Activated naive CD4-positive, alpha-beta T cell treated with Interleukin-2 at 50 U/mL for 16 hours (primary cell): ENCODE results near the gene MBD6.
"Not testable (repeated sequence)": the region's sequence is repeated elsewhere in the genome, so short reads cannot be mapped to it uniquely, and the experiment has no call there.

Experiments
- DNase-seq: peaks from one replicate; pipeline ENCODE4 v3.0.0-alpha.2; 2020

MBD6 gene

DNA sequence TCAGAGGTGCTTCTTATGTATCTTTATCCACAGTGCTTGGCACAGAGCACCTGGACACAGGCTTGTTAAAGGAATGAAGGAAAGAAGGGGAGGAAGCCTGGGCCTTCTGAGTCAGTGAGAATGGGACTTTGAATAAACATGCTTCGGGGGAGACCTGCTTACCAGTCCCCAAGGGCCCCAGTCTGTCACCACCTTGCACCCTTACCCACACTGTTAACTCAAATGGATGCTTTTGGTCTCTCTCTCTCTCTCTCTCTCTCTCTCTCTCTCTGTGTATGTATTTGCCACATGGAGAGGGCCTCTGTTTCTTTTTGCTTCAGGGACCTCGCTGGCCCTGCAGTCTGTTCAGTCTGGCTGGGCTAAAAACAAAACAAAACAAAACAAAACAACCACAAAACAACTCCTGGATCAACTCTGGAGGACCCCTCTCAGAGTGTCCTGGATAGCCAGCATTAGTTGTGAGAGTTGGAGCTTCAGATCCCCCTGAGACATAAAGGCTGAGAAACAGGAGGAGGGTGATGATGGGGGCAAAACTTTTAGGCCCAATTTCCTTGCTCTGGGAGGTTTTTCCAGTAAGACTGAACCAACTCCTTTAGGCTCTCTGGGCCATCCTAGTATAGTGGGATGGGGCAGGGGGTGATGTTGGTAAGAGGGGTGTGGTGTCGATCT is 29.1 kb downstream of the MBD6 start:
- no peak for DNase-seq

DNA sequence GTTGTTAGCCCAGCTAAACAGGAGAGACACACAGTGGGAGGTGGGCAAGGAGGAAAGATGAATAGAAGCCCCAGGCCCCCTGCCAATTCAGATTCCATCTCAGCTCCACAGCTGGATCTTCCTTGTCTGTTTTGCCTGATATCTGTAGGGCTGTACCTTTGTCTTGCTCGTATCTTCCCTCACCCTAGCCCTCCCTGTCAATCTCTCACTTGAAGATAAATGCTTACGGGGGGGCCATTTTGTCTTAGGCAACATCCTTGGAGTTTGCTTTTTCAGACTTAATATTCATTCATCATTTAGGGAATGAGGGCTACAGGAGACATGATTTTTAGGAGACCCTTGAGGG is 29.7 kb downstream of the MBD6 start:
- DNase-seq, result no peak

- DNase-seq, result no peak
These were observed 30.2 kb downstream of the MBD6 start for GRCh38 chr12:57552835-57553313.

DNA sequence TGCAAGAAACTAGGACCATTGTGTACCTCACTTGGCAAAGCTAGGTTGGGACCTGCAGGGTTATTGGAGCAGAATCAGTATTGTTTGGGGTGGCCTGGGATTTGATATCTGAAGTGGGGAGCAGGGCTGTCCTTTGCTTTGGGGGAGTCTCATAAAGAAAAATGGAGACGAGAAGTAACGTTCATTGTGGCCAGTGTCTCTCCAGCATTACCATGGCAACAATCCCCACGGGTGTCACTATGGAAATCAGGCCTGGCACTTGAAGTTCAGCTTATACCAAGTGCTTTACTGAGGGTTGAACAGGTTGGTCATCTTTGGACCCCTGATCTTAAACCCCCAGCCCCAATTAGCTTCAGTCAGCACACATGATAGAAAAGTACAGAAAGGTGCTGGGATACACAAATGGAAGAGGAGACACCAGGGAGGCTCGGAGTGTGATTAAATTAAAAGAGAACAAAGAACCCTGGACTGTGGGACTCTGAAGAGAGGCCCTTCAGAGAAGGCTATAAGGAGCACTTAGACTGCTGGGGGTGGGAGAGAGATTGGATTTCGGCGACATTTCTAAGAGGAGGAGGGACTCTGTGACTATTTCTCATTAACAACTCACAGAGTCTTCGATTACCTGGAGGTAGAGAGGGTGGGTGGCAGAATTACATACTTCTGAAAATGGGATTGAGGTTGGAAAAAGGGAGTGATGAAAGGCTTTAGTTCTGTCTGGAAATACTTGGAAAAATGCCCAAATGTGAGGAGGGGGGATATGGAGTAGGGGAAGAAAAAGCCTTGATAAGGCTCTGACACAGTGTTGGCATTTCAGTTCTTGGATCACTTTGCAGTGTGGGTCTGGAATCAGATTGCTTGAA is 30.9 kb downstream of the MBD6 start:
- no peak for DNase-seq

DNA sequence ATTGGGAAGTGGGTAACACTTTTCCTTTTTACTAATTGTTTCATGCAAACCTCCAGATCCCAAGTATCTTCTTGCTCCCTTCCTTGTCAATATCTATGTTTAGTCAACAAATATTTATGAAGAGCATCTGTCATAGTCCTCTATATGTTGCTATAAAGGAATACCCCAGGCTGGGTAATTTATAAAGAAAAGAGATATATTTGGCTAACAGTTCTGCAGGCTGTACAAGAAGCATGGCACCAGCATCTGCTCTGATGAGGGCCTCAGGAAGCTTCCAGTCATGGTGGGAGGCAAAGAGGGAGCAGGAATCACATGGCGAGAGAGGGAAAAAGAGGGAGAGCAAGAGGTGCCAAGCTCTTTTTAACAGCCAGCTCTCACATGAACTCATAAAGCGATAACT is 31.8 kb downstream of the MBD6 start:
- no peak for DNase-seq

GRCh38 chr12:57554897-57555296 is 32.3 kb downstream of the MBD6 start:
- no peak for DNase-seq

DNA sequence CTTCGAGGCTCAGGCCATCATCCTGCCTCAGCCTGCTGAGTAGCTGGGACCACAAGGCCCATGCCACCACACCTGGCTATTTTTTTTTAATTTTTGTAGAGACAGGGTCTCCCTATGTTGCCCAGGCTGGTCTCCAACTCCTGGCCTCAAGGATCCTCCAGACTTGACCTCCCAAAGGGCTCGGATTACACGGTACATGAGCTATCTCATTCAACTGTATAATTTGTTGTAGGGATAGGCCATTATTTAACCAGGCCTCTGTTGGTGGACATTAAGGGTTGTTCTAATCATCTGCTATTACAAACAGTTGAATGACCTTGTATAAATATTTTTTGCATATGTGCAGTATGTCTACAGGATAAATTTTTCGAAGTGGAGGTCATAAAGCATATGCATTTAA is 36.2 kb downstream of the MBD6 start:
- no peak for DNase-seq

GRCh38 chr12:57560516-57560915 is 37.9 kb downstream of the MBD6 start:
- DNase-seq, result no peak

DNA sequence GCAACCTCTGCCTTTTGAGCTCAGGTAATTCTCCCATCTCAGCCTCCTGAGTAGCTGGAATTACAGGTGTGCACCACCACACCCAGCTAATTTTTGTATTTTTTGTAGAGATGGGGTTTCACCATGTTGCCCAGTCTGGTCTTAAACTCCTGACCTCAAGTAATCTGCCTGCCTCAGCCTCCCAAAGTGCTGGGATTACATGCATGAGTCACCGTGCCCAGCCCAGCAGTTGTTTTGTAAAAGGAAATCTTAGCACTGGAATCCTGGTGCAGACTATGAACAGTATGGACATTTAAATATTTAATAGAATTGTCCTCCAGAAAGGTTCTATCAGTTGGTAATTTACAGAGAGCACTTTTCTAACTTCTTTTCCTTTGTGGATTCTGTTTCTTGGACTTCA is 38.5 kb downstream of the MBD6 start:
- DNase-seq, result not testable (repeated sequence)

GRCh38 chr12:57563358-57563757 is 40.7 kb downstream of the MBD6 start:
- no peak for DNase-seq

DNA sequence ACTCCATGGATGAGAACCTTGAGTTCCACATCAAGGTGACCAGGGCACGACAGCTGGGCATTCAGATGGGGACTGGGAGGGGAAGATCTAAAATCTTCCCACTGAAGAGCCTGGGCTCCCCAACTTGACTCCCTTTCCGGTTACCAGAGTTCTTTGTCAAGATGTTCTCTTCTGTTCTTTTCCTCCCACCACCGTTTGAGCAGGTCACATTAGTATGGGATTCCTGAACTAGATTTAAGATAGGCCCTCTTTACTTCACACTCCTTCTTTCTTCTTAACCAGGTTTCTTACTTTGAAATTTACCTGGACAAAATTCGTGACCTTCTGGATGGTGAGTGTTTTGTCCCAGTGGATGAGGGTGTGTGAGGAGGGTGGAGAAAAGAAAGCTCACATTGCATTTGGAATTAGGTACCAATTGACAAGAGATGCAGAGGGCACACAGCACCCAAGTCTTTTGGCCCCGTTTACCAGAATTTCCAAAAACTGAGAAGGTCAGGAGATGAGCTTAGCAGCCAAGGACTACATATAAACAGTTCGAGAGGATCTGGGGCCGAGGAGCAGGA is 41.6 kb downstream of the MBD6 start:
- no peak for DNase-seq

DNA sequence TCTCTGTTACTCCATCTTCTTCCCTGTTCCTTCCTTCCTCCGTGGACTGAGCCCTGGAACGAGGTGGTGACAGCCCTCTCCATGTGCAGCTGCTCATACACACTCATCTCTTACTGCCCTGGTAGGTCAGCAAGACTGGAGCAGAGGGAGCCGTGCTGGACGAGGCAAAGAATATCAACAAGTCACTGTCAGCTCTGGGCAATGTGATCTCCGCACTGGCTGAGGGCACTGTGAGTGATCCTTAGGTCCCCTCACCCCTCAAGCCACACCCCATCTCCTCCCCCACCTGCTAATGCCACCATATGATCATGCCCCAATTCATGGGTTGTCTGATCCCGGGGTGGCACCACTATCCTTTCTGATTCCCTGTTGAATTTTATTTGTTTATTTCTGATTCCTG is 46.2 kb downstream of the MBD6 start:
- DNase-seq, result no peak

DNA sequence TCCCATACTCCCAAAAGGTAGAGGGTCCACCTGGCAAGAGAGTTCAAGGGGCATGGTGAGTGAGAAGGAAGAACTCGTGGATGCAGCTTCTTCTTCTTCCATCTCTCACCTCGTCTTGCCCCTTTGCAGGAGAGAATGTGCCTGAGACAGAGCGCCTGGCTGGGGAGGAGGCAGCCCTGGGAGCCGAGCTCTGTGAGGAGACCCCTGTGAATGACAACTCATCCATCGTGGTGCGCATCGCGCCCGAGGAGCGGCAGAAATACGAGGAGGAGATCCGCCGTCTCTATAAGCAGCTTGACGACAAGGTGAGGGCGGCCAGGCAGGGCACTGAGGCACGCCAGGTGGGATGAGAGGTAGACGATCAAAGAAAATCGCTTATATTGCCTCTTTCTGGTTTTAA is 47.2 kb downstream of the MBD6 start:
- DNase-seq, result no peak

- not testable (repeated sequence) for DNase-seq
These were observed 47.8 kb downstream of the MBD6 start for GRCh38 chr12:57570438-57570837.

GRCh38 chr12:57571926-57572762 is 49.5 kb downstream of the MBD6 start:
- DNase-seq, result no peak

GRCh38 chr12:57574795-57575194 is 52.2 kb downstream of the MBD6 start:
- DNase-seq, result no peak

- DNase-seq, result no peak
These were observed 53.4 kb downstream of the MBD6 start for GRCh38 chr12:57575771-57576612.

- DNase-seq, result no peak
These were observed 54.1 kb downstream of the MBD6 start for GRCh38 chr12:57576613-57577160.

DNA sequence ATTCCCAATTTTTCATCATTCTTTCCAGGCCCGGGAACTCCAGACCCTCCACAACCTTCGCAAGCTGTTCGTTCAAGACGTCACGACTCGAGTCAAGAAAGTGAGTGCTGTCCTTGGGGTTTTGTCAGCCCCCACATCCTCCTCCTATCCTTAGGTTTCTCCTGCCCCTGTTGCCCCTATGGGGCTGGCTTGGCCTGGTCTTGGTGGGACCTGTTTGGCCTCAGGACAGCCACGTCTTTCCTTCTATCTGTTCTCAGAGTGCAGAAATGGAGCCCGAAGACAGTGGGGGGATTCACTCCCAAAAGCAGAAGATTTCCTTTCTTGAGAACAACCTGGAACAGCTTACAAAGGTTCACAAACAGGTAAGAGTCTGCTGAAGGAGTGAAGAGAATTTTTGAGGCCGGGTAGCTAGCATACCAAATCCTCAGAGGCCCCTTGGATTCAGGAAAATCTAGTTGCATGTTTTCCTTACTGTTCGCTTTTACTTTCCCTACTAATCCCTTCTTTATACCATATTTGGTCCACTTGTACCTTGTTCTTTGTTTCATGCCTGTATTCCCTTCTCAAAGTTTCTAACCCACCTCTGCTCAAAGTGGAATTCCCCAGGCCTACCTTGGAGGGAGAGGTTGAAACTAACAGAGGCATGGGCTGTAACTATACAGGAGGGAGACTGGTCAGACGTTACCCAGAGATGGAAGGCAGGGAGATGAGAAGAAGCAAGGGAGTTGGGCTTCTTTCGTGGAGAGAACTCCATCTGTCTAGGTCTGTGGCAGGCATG is 55.5 kb downstream of the MBD6 start:
- DNase-seq, result no peak

DNA sequence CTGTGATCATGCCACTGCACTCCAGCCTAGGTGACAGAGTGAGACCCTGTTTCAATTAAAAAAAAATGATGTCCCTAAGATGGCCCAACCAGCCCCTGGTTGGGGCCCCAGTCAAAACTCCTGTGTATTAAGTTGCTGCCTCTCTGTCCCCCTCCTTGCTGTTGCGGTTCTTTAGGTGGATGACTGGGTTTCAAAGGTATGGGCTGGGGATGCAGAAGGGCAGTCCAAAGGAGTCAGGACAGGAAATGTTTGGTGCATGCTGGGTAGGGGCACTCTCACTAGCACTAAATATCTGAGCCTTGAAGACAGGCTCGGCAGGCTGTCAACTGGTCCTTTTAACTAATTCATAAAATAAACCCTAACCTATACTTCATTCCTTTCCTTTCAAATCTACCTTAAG is 56.4 kb downstream of the MBD6 start:
- DNase-seq, result no peak
